GM06990 (cell line): ENCODE data around the gene CHMP4B.

Source experiments
- DNase-seq: peaks from one replicate; pipeline ENCODE4 v3.0.0-alpha.2; 2011; ENCODE audit not compliant: insufficient read length; ENCODE audit errors: extremely low read depth
- H3K27me3 ChIP-seq: replicated peaks from 2 replicates; pipeline ENCODE4 v1.6.0; 2011; ENCODE audit warnings: low read length; ENCODE audit not compliant: control insufficient read depth, insufficient read depth
- H3K36me3 ChIP-seq: 2 replicates; pipeline ENCODE4 v1.5.1; 2011; ENCODE audit warnings: low read length; ENCODE audit not compliant: control insufficient read depth, insufficient read depth
- H3K4me3 ChIP-seq: replicated peaks from 2 replicates; pipeline ENCODE4 v1.5.1; 2011; ENCODE audit warnings: low read depth, mild to moderate bottlenecking, control low read depth, low read length
- CTCF ChIP-seq: IDR thresholded peaks from 2 replicates; pipeline ENCODE4 v1.5.1; 2011; ENCODE audit warnings: low read length, control low read depth, mild to moderate bottlenecking, inconsistent platforms; ENCODE audit not compliant: insufficient read depth, poor library complexity, severe bottlenecking

The CHMP4B gene

GRCh38 chr20:33897313-33897912, 86.3 kb downstream of the CHMP4B start:
- Histone ChIP-seq H3K27me3 (peaks cover 1% of the 10 kb centered on the region; the same call in 1 of the 2 replicates), H3K4me3 (no peak overlapping the region), H3K36me3 (no peaks in the 10 kb centered on the region)
- TF ChIP-seq CTCF = no peak
- no peak for DNase-seq

GRCh38 chr20:33899106-33899505, 88.0 kb downstream of the CHMP4B start:
- H3K27me3 ChIP-seq = peaks cover 1% of the 10 kb centered on the region; the same call in 1 of the 2 replicates
- no peak overlapping the region for H3K4me3 ChIP-seq
- no peak for DNase-seq
- no peaks in the 10 kb centered on the region for H3K36me3 ChIP-seq
- no peak for TF ChIP-seq CTCF

- TF ChIP-seq CTCF = no peak
- Histone ChIP-seq H3K27me3 (peaks cover 1% of the 10 kb centered on the region; the same call in 1 of the 2 replicates), H3K36me3 (no peaks in the 10 kb centered on the region), H3K4me3 (no peak overlapping the region)
- DNase-seq = no peak
These were observed 89.5 kb downstream of the CHMP4B start for GRCh38 chr20:33900521-33901131.

GRCh38 chr20:33901132-33901523, 90.0 kb downstream of the CHMP4B start:
- Histone ChIP-seq H3K4me3 (no peak overlapping the region), H3K27me3 (peaks cover 1% of the 10 kb centered on the region; the same call in 1 of the 2 replicates), H3K36me3 (no peaks in the 10 kb centered on the region)
- no peak for DNase-seq
- TF ChIP-seq CTCF = no peak

GRCh38 chr20:33902011-33902410, 90.9 kb downstream of the CHMP4B start:
- Histone ChIP-seq H3K27me3 (no peaks in the 10 kb centered on the region), H3K4me3 (no peak overlapping the region), H3K36me3 (no peaks in the 10 kb centered on the region)
- no peak for TF ChIP-seq CTCF
- no peak for DNase-seq
